ENCODE measurements around the gene GLT1D1. TPM values are rescaled to one million over a fixed set of nuclear protein-coding genes. Genes with fewer than 3 reads are reported as not detected.

Gene GLT1D1
- total RNA-seq, 4 donors from 2014 or later: 0.60 TPM; not detected in 3

DNA sequence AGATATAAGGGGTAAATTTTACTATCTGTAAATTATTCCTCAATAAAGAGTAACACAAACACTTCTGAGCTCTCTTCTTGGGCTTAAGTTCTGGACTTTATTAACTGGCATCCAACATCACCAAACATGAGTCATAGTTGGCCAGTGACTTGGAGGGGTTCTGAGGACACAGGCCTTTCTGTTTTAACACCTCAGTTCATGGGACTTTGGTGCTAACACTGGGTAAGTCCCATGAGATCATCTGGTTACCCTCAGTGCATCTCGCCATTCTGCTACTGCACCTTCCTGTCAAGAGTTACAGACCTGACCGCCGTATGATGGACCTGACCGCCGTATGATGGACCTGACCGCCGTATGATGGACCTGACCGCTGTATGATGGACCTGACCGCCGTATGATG lies 39.4 kb upstream of the GLT1D1 start:
- Histone ChIP-seq H3K27ac (peak overlapping the region in 1 of 4 donors; percentile 51), H3K4me1 (peaks cover 0 to 70% (median 27%) of the 10 kb centered on the region in 4 donors), H3K36me3 (peaks cover 0 to 4% (median 0%) of the 10 kb centered on the region in 3 donors), H3K27me3 (no peaks in the 10 kb centered on the region), H3K4me3 (no peak overlapping the region), H3K9me3 (no peaks in the 10 kb centered on the region)
- WGBS, 2 donors: 77 to 84% methylated on average over 10 of the region's 10 CpGs
- TF ChIP-seq POLR2A (IDR thresholded peaks at IDR 0.05): no peak
- TF ChIP-seq EP300 (IDR thresholded peaks at IDR 0.05): no peak
- TF ChIP-seq, protein P1, sequence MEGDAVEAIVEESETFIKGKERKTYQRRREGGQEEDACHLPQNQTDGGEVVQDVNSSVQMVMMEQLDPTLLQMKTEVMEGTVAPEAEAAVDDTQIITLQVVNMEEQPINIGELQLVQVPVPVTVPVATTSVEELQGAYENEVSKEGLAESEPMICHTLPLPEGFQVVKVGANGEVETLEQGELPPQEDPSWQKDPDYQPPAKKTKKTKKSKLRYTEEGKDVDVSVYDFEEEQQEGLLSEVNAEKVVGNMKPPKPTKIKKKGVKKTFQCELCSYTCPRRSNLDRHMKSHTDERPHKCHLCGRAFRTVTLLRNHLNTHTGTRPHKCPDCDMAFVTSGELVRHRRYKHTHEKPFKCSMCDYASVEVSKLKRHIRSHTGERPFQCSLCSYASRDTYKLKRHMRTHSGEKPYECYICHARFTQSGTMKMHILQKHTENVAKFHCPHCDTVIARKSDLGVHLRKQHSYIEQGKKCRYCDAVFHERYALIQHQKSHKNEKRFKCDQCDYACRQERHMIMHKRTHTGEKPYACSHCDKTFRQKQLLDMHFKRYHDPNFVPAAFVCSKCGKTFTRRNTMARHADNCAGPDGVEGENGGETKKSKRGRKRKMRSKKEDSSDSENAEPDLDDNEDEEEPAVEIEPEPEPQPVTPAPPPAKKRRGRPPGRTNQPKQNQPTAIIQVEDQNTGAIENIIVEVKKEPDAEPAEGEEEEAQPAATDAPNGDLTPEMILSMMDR (IDR thresholded peaks at IDR 0.05): no peak
- DNase-seq (ENCODE audit: low spot score in 2 of 2): no peak

DNA sequence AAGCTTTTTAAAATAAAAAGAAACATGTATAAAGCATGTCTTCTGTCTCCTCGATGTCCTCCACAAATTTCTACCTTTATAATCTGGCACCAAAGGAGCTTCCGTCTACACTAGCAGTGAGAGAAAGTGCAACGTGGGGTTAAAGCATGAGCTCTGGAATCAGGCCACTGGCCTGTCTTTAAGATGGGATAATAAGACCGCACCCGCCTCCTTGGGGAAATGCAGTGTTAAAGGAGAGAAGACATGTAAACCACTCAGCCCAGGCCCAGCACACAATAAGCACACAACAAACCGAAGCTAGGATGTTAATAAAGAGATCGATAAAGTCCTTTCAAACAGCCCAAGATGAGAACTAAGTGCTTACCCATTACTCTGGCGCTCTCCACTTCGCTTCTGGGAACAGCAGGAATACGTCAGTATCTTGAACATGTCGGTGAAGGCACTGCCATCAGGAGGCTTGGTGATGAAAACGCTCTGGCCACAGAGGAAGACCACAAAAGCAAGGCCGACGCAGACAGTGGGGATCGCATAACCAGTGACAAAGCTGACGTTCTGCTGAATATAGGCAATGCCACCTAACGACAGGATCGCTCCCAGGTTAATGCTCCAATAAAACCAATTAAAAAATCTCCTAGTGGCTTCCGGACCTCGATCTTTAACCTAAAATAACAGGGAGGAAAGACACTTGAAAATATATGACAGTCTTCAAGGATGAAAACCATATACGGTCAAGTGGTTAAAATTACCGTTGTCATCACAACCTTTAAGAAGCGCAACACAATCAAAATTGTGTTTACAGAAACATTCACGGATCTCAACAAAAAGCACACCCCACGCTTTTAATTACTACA lies 38.6 kb upstream of the GLT1D1 start:
- H3K27me3 ChIP-seq: no peaks in the 10 kb centered on the region
- no peaks in the 10 kb centered on the region for H3K9me3 ChIP-seq
- H3K4me3 ChIP-seq: no peak overlapping the region
- peak overlapping the region in 1 of 4 donors; percentile 51 for H3K27ac ChIP-seq
- peaks cover 0 to 77% (median 29%) of the 10 kb centered on the region in 4 donors for H3K4me1 ChIP-seq
- H3K36me3 ChIP-seq: no peaks in the 10 kb centered on the region
- TF ChIP-seq, protein P1 (IDR thresholded peaks at IDR 0.05): no peak
- TF ChIP-seq POLR2A (IDR thresholded peaks at IDR 0.05): no peak
- no peak for TF ChIP-seq EP300 (IDR thresholded peaks at IDR 0.05)
- 91 to 93% methylated on average over 25 of the region's 25 CpGs for WGBS, 2 donors
- peak in 1 of 2 donors; percentile 36 for DNase-seq (ENCODE audit: low spot score in 2 of 2)

DNA sequence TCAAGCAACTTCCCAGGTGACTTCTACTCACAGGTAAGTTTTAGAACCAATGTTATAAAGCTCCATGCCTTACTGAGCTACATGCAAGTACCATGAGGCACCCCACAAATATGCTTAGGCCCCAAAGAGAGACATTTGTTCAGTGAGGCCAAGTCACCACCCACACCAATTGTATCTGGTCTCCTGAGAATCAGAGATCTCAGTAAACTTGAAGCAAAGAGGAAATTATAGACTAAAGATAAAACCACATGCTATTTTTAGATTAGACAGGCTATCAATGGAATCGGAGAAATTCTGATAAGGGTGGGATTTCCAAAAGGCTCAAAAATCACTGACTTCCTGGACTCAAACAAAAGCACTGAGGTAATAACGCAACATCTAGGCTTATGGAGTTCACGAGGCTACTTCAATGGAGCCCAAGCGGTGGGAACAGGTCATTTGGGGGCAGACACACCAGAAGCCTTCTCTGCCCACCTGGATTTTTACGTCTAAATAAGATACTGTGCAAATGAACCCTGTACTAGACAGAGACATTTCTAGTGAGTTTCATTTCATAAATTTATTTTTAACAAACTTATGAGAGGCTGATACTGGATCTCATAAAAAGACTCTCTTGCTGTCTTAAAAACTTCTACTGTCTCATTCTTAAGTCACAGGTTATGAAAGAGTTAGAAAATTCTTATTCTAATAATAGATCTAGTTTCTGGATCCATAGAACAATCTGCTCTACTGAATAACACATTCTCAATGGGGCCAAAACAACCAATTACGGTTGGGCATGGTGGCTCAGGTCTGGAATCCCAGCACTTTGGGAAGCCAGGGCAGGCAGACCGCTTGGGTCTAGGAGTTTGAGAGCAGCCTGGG lies 37.3 kb upstream of the GLT1D1 start:
- 81 to 85% methylated on average over 7 of the region's 7 CpGs for WGBS, 2 donors

DNA sequence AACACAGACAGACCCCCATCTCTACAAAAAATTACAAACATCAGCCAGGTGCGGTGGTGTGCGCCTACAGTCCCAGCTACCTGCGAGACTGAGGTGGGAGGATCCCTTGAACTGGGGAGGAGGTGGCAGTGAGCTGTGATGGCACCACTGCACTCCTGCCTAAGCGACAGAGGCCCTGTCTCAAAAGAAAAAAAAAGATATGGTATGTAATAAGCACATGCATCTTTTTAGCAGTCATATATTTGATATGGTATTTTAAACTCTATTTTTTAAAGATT lies 36.7 kb upstream of the GLT1D1 start:
- DNase-seq (ENCODE audit: low spot score in 2 of 2): no peak
- WGBS, 2 donors: 96 to 99% methylated on average over 4 of the region's 4 CpGs
- TF ChIP-seq POLR2A (IDR thresholded peaks at IDR 0.05): no peak
- TF ChIP-seq, protein P1 (IDR thresholded peaks at IDR 0.05): no peak
- TF ChIP-seq EP300 (IDR thresholded peaks at IDR 0.05): no peak
- Histone ChIP-seq H3K27me3 (no peaks in the 10 kb centered on the region), H3K9me3 (no peaks in the 10 kb centered on the region), H3K4me3 (no peak overlapping the region), H3K36me3 (no peaks in the 10 kb centered on the region), H3K27ac (no peak overlapping the region), H3K4me1 (peaks cover 0 to 73% (median 21%) of the 10 kb centered on the region in 4 donors)

More for the DNA sequence above, 37.3 kb upstream of the GLT1D1 start:
- Histone ChIP-seq H3K36me3 (no peaks in the 10 kb centered on the region), H3K4me3 (no peak overlapping the region), H3K4me1 (peaks cover 0 to 73% (median 21%) of the 10 kb centered on the region in 4 donors), H3K27ac (peak overlapping the region in 1 of 4 donors; percentile 10), H3K9me3 (no peaks in the 10 kb centered on the region), H3K27me3 (no peaks in the 10 kb centered on the region)
- no peak for DNase-seq (ENCODE audit: low spot score in 2 of 2)
- TF ChIP-seq EP300 (IDR thresholded peaks at IDR 0.05) (no peak), POLR2A (IDR thresholded peaks at IDR 0.05) (no peak)
- TF ChIP-seq, protein P1 (IDR thresholded peaks at IDR 0.05): no peak
